Mesothelial cell of epicardium (in vitro differentiated cells): Measurements from ENCODE around the gene TRIM6. TPM values are rescaled to one million over a fixed set of nuclear protein-coding genes. Genes with fewer than 3 reads are reported as not detected.
"Not testable (repeated sequence)": the region's sequence is repeated elsewhere in the genome, so short reads cannot be mapped to it uniquely, and the experiment has no call there.

Experiments
- DNase-seq, 2 experiments: peaks; one replicate each; pipeline ENCODE4 v3.0.0; 2021; ENCODE audit warnings: low spot score in 2 of 2; ENCODE audit not compliant: unreplicated experiment in 2 of 2
- H3K27ac Mint-ChIP-seq: 2 replicates; pipeline ENCODE4 v1.8.0; 2021; ENCODE audit warnings: mixed read lengths
- H3K27me3 Mint-ChIP-seq: 2 replicates; pipeline ENCODE4 v1.8.0; 2021; ENCODE audit warnings: low read depth, mixed read lengths
- H3K36me3 Mint-ChIP-seq: 2 replicates; pipeline ENCODE4 v1.8.0; 2021; ENCODE audit warnings: mixed read lengths
- H3K4me1 Mint-ChIP-seq: 2 replicates; pipeline ENCODE4 v1.8.0; 2021; ENCODE audit warnings: mixed read lengths
- H3K4me3 Mint-ChIP-seq: 2 replicates; pipeline ENCODE4 v1.8.0; 2021; ENCODE audit warnings: mild to moderate bottlenecking, moderate library complexity, mixed read lengths
- H3K9me3 Mint-ChIP-seq: 2 replicates; pipeline ENCODE4 v1.8.0; 2021; ENCODE audit warnings: mixed read lengths
- total RNA-seq: library from RNA; stranded (reverse); gene quantifications from 3 replicates; pipeline ENCODE4 v1.2.1, GENCODE V29; 2021
- TF ChIP-seq, protein P1 (sequence below): fragments of 200-600 bp; sonication (generic); IDR thresholded peaks from one replicate; pipeline ENCODE4 v1.5.0; 2021; ENCODE audit warnings: antibody characterized with exemption; ENCODE audit not compliant: unreplicated experiment

The TRIM6 gene
- total RNA-seq, 1 donor from 2014 or later, result 14.0 TPM

DNA sequence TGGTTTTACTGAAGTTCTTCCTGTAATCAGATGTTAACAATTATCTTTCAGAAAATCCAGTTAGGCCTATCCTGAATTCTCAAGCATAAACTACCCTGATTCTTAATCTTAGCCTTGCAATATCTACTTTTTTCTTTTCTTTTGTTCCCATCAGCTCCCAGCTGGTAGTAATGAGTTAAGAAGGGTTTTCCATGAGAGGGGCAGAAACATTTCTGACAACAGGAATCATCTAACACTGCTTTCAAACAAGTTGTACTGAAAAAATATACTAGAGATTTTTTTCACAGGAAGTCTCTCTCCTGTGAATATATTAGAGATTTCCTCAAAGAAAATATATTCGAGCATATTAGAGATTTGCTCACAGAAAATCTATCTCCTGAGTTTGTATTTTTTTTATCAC is 3.3 kb upstream of the TRIM6 start:
- DNase-seq, result no peak
- no peak overlapping the region for H3K4me3 Mint-ChIP-seq
- H3K9me3 Mint-ChIP-seq, result peaks cover 7% of the 10 kb centered on the region
- no peaks in the 10 kb centered on the region for H3K27me3 Mint-ChIP-seq
- H3K4me1 Mint-ChIP-seq, result peaks cover 24% of the 10 kb centered on the region
- TF ChIP-seq, protein P1, sequence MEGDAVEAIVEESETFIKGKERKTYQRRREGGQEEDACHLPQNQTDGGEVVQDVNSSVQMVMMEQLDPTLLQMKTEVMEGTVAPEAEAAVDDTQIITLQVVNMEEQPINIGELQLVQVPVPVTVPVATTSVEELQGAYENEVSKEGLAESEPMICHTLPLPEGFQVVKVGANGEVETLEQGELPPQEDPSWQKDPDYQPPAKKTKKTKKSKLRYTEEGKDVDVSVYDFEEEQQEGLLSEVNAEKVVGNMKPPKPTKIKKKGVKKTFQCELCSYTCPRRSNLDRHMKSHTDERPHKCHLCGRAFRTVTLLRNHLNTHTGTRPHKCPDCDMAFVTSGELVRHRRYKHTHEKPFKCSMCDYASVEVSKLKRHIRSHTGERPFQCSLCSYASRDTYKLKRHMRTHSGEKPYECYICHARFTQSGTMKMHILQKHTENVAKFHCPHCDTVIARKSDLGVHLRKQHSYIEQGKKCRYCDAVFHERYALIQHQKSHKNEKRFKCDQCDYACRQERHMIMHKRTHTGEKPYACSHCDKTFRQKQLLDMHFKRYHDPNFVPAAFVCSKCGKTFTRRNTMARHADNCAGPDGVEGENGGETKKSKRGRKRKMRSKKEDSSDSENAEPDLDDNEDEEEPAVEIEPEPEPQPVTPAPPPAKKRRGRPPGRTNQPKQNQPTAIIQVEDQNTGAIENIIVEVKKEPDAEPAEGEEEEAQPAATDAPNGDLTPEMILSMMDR, result no peak
- peak overlapping the region; percentile 91 for H3K27ac Mint-ChIP-seq
- H3K36me3 Mint-ChIP-seq, result peaks cover 6% of the 10 kb centered on the region

DNA sequence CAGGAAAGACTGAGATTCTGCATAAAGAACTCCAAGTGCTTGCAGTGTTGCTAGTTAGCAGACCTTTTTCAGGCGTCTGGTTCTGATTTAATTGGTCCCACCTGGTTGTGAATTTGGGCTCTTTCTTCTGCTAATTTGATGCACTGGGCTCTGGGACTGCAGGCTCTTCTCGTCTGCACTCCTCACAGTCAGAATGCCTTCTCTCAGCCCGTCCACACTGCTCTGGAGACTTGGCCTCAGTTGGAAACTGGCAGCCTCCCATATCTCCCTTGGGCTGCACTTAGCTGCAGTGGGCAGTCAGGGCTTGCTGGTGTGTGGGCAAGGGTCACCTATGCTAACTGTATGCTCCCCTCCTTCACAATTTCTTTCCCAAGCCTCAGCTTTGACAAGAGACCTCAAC is 1.5 kb downstream of the TRIM6 start:
- Mint-ChIP-seq H3K4me1 (peaks cover 48% of the 10 kb centered on the region), H3K27ac (peak overlapping the region; percentile 80), H3K27me3 (no peaks in the 10 kb centered on the region), H3K4me3 (peak overlapping the region; percentile 92), H3K36me3 (no peaks in the 10 kb centered on the region), H3K9me3 (no peaks in the 10 kb centered on the region)
- TF ChIP-seq, protein P1, result no peak
- DNase-seq, result no peak

DNA sequence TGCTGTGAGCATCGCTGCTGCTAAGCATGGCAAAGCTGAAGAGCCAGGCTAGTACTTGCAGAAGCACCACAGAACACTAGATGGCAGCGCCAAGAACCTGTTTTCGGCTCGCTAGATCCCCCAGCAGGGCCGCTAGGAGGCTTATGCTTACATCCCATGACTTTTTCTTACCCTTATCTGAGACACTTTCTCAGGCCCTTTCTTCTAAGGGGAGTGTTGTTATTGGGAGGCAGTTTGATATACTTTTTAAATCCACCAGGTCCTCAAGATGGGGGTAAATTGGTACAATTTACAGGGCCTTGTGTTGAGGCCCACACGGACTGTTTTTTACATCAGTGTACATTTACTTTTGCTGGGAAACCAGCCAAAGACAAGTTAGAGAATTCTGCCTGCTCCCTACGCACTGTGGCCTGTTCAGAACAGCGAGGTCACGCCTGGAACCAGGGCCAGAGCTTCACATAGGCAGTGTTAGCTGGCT is 4.0 kb downstream of the TRIM6 start:
- TF ChIP-seq, protein P1, result no peak
- H3K4me1 Mint-ChIP-seq, result peaks cover 53% of the 10 kb centered on the region
- no peaks in the 10 kb centered on the region for H3K27me3 Mint-ChIP-seq
- no peaks in the 10 kb centered on the region for H3K9me3 Mint-ChIP-seq
- H3K27ac Mint-ChIP-seq, result peak overlapping the region; percentile 76
- DNase-seq, result peak; percentile 35 to 71
- peaks cover 9% of the 10 kb centered on the region for H3K36me3 Mint-ChIP-seq
- no peak overlapping the region for H3K4me3 Mint-ChIP-seq

DNA sequence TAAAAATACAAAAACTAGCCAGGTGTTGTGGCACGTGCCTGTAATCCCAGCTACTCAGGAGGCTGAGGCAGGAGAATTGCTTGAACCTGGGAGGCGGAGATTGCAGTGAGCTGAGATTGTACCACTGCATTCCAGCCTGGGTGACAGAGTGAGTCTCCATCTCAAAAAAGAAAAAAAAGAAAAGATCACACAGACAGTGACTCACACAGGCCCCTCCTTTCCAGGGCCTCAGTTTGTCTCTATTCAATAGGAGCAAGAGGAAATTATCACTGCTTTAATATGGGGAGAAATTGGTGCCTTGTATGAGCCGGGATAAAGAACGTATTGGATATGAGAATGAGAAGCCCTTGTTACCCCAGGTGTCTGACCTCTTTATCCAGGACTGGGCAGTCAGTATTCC is 6.4 kb downstream of the TRIM6 start:
- peaks cover 46% of the 10 kb centered on the region for H3K4me1 Mint-ChIP-seq
- H3K27ac Mint-ChIP-seq, H3K4me3 Mint-ChIP-seq, H3K9me3 Mint-ChIP-seq, H3K27me3 Mint-ChIP-seq, DNase-seq: not testable (repeated sequence)
- peaks cover 16% of the 10 kb centered on the region for H3K36me3 Mint-ChIP-seq

DNA sequence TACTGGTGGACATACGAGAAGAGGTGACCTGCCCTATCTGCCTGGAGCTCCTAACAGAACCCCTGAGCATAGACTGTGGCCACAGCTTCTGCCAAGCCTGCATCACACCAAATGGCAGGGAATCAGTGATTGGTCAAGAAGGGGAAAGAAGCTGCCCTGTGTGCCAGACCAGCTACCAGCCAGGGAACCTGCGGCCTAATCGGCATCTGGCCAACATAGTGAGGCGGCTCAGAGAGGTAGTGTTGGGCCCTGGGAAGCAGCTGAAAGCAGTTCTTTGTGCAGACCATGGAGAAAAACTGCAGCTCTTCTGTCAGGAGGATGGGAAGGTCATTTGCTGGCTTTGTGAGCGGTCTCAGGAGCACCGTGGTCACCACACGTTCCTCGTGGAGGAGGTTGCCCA is 6.9 kb downstream of the TRIM6 start:
- H3K4me3 Mint-ChIP-seq, result no peak overlapping the region
- no peak for DNase-seq
- peaks cover 41% of the 10 kb centered on the region for H3K4me1 Mint-ChIP-seq
- no peaks in the 10 kb centered on the region for H3K27me3 Mint-ChIP-seq
- H3K36me3 Mint-ChIP-seq, result peaks cover 20% of the 10 kb centered on the region
- no peaks in the 10 kb centered on the region for H3K9me3 Mint-ChIP-seq
- H3K27ac Mint-ChIP-seq, result no peak overlapping the region
- TF ChIP-seq, protein P1, result no peak

DNA sequence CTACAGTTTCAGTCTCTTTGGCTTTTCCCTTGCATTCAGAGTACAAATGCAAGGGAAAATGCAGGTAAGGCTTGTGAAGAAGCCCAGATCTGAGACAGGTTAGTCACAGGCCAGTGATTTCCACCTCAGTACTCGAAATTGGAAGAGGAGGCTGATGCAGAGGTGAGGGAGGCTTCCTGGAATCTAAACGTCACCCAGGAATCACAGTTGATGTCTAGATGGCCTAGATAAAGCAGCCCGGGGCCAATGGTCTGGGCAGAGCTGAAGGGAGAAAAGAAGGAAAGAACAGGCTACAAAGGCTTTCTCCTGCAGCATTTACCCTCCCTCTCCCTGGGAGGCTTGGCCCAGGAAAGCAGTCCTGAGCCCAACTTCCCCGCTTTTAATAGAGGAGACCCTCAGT is 8.5 kb downstream of the TRIM6 start:
- DNase-seq, result no peak
- H3K27ac Mint-ChIP-seq, result no peak overlapping the region
- H3K4me1 Mint-ChIP-seq, result peaks cover 30% of the 10 kb centered on the region
- no peaks in the 10 kb centered on the region for H3K27me3 Mint-ChIP-seq
- peaks cover 28% of the 10 kb centered on the region for H3K36me3 Mint-ChIP-seq
- no peaks in the 10 kb centered on the region for H3K9me3 Mint-ChIP-seq
- no peak overlapping the region for H3K4me3 Mint-ChIP-seq
- TF ChIP-seq, protein P1, result no peak
